ENCODE data around the gene AQP12A.

DNA sequence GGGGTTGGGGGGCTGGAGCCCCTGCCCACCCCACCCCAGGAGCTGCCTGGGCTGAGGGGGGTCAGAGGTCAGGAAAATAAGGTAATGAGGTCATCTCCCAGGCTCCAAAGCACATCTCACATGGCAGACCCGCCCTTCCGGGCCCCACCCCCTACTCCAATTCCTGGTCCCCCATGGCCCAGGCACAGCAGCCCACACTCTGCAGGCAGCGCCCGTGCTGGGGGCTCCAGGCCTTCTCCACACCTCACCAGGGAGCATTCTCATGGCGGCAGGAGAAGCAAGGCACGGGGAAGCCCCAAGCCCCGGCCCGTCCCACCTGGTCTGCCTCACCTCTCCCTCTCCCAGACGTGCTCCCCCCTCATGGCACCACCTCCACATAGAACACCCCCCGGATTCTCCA is 43.8 kb downstream of the AQP12A start:
- TF ChIP-seq EZH2 (IDR thresholded peaks at IDR 0.05; ENCODE audit: borderline replicate concordance, insufficient read depth, low read depth, low read length, poor library complexity, severe bottlenecking) = no peak
- TF ChIP-seq, protein P1, sequence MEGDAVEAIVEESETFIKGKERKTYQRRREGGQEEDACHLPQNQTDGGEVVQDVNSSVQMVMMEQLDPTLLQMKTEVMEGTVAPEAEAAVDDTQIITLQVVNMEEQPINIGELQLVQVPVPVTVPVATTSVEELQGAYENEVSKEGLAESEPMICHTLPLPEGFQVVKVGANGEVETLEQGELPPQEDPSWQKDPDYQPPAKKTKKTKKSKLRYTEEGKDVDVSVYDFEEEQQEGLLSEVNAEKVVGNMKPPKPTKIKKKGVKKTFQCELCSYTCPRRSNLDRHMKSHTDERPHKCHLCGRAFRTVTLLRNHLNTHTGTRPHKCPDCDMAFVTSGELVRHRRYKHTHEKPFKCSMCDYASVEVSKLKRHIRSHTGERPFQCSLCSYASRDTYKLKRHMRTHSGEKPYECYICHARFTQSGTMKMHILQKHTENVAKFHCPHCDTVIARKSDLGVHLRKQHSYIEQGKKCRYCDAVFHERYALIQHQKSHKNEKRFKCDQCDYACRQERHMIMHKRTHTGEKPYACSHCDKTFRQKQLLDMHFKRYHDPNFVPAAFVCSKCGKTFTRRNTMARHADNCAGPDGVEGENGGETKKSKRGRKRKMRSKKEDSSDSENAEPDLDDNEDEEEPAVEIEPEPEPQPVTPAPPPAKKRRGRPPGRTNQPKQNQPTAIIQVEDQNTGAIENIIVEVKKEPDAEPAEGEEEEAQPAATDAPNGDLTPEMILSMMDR (IDR thresholded peaks at IDR 0.05) = no peak
